GM18907 (cell line): Measurements from ENCODE around the gene DNAH11.
"Not testable (repeated sequence)": the region's sequence is repeated elsewhere in the genome, so short reads cannot be mapped to it uniquely, and the experiment has no call there.

Source experiments
- ATAC-seq: cut with Tn5 transposase; IDR thresholded peaks from one replicate; pipeline ENCODE4 v1.9.1; 2021; ENCODE audit warnings: mild to moderate bottlenecking, moderate library complexity; ENCODE audit not compliant: unreplicated experiment

DNAH11 gene

DNA sequence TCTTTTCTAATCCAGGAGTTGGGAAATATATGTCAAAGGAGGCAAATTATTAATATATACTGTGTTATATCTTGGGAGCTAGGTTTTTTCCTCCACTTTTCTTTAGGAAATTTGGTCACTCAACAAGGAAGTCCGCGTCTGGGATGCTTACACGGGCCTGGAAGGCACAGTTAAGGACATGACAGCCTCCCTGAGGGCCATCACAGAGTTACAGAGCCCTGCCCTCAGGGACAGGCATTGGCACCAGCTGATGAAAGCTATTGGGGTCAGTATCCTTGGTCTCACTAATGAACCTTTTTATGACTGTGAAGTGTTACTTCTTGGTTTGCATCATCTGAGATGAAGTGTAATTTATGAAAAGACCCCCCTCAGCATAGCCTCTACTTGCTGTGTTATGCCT lies 74.7 kb downstream of the DNAH11 start:
- ATAC-seq = no peak

DNA sequence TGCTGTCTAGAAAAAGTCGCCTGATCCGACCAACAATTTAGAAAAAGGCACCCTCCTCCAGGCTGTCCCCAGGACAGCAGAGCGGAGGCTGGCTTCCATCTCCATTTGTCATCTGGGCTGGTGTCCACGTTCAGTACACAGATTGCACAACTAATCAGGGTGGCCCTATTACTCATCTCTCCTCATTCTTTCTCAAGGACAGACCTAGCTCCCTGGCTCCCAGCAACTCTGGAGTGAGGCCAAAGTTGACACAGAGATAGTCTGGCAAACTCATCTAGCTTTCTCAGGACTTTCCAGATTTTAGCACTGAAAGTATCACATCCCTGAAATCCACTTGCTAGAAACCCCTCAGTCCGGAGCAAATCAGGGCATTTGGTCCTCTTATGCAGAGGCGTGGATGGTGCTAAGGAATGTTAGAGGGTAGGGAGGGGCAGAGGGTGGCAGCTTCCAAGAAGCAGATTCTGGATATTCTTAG lies 75.1 kb downstream of the DNAH11 start:
- ATAC-seq = no peak

DNA sequence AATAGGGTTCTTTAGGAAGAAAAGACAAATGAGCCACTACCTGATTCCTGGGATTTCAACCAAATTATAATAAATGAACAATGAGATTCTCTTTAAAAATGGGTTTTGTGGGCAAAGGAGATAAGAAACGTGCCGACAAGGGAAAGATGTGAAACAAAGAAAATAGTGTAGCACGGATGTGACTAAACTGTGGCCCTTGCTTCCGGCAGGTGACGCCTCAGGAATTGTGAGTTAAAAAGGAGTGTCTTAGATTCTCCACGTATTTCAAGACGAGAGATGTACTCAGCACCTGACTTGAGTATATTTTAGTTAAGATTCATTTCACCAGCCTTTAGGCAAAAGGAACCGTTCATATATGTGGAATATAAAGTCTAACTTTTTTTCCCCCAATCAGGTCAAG lies 75.9 kb downstream of the DNAH11 start:
- ATAC-seq = no peak

DNA sequence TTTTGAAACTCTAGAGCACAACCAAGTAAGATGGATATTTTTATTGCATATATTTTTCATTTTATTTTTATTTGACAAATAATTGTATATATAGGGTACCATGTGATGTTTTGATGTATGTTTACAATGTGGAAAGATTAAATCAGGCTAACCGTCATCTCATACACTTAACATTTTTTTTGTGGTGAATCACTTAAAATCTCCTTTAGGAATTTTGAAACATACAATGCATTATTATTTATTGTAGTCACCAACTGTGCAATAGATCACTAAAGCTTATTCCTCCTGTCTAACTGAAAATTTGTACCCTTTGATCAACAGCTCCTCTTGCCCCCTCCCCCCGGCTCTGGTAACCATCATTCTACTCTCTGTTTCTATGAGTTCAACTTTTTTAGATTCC lies 77.2 kb downstream of the DNAH11 start:
- no peak for ATAC-seq

DNA sequence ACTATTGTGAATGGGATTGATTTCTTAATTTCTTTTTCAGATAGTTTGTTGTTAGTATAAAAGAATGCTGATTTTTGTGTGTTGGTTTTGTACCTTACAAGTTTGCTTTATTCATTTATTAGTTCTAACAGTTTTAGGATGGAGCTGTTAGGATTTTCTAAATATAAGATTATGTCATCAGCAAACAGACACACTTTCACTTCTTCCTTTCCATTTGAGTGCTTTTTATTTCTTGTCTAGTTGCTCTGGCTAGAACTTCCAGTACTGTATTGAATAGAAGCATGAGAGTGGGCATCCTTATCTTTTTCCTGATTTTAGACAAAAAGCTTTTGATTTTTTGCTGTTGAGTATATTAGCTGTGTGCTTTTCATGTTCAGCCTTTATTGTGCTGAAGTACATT lies 81.5 kb downstream of the DNAH11 start:
- no peak for ATAC-seq

DNA sequence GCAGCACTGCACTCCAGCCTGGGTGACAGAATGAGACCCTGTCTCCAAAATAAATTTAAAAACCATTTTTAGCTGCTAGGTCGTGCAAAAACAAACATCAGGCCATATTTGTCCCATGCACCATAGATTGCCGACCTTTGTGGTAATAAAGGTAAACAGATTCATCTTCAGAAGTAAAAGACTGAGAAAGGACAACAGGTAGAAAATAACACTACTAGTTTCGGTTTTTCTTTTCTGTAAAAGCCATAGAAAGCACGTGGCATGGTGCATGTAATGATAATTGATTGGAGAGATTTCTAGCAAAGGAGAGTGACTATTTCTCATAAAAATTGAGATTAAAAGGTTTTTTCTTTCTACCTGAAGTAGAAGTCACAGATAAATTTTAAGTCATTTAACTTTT lies 93.9 kb downstream of the DNAH11 start:
- ATAC-seq = no peak

DNA sequence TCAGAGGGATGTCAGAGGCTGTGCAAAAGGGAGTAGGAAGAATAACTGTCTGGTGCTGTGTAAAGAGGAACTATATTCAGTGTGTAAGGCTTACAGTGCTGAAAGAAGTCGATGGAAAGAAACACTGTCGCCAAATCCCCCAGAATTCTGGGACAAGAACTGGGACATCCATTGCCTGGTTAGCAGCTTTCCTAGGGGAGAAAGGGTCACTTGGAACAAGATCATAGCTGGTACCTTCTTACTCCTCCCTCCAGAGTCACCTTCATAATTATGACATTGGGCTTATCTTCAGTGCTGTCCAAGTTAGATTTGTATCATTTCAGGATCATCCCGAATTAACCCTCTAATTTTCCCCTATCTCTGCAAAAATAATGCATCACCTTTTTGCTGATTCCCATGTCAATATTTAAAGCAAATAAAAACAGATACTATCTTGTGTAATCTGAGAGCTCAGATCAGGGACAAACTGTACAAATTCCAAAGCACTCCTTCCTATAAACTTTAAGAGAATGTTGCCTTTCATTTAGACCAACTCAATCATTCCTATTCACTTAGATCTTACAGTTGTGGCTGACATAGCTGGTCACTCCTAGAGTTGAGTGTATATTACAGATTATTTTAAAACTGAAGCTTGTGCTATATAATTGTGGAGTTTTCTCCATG lies 96.5 kb downstream of the DNAH11 start:
- no peak for ATAC-seq

DNA sequence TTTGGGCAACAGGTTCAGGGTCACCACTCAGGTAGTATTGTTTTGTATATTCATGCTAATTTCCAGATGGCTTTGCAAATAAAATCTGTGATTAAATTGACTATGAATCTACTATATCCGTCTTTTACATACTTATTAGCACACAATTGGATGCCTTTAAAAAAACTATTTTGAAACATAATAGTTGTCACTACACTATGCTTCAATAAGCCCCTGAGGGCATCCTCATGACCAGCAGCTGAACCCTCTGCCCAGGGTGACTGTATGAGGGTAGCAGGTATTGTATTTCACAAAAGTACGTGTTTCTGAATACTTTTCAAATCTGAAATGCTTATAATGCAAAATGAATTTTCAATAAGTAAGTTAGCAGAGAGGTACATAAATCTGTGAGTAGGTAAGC lies 97.3 kb downstream of the DNAH11 start:
- no peak for ATAC-seq

DNA sequence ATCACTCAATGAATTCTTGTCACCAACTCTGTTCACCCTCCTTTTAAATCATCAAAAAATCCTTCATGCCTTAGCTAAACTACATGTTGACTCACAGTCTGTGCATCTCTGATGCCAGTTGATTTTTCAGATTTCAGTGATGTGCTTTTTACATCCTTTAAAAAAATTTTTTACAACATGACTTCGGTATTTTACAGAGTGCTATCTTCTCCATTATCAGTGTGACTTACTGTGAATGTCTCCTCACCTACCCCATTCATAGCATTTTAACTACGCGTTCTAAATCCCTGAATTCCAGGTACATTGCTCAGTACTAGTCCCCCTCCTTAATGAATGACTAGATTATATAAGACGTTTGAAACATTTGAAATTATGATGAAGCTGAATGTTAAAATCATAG lies 98.7 kb downstream of the DNAH11 start:
- no peak for ATAC-seq

DNA sequence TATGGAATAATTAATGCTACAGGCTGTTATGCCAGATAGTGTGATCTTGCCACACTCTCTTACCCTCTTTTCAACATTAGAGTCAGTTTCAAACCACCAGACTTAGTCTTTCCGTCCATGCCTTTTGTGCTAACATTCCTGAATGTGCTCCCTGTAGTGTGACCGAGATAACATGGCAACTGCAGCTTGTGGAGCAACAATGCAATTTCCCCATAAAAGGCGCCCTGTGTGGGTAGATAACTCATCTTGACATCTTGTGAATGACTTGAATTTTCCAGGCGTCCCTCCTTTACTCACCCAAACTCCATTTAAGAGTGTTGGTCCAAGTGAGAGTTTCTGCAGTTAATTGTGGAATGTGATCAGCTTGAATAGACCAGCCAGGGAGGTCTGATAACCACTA lies 99.6 kb downstream of the DNAH11 start:
- no peak for ATAC-seq

DNA sequence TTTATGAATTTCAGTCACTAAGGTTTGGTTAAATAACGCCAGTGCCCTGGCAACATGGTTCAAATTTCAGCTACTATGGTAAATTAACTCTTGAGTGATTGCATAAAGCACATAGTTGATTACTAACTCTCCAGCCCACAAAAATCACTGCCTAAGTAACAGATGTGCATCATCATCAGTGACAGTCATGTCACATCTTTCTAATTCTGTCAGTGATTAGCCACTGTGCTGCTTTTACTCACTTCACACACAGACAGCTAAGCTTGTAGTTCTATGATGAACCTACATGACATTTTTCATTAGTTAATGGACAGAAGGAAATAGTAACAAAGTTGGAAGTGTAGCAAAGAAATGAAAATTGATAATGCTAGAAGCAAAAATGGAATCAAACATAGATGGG lies 108.9 kb downstream of the DNAH11 start:
- ATAC-seq = no peak

DNA sequence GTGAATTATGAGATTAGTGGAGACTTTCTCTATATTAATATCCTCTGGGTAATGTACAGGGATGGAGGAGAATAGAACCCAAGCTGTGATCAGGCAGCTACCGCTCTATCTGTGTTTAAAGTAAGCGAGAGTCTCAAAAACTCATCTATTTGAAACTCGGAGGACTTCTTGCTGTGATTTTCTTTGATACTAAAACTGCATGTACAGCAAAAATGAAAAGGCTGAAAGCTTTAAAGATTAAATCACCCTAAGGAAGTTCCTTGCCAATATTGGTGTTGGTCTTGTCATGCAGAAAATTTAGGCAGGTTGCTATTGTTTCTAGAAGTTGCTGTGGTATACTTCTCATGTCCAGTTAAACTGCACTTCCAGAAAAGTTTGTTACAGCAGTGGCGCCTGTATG lies 110.8 kb downstream of the DNAH11 start:
- no peak for ATAC-seq

DNA sequence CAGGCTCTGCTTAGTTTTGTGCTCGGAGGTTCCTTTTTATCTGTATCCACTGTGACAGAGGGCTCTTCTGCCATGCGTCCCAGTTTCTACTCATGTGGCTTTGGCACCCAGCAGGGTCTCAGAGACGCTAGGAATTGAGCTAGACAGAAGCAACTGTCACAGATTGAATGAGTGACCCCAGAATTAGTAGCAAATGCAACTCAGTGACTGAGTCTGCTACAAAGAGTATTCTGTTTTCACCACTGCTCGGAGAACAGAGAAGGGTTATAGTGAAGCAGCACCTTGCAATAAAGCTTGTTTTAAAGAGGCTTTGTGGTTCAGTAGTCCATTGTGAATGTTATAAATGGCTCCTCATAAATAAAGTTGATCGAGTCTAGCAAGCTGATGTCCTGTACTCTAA lies 113.2 kb downstream of the DNAH11 start:
- ATAC-seq = no peak

DNA sequence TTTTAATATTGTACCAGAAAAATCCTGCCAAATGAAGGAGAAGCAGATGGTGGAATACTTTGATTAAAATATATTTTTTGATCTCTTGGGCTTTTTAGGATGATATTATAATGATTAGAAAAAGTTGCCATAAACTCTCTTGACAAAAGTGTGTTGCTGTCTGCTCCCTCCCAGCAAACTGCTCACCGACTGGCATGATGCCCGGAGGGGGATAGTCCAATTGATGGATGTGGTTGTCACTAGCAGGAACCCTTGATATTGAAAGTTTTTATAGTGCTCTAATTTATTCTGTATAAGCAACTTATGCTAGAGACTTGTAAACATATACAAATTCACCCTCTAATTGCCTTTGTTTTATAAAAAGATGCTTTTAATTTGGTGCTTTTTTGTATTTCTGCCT lies 114.0 kb downstream of the DNAH11 start:
- ATAC-seq = no peak

DNA sequence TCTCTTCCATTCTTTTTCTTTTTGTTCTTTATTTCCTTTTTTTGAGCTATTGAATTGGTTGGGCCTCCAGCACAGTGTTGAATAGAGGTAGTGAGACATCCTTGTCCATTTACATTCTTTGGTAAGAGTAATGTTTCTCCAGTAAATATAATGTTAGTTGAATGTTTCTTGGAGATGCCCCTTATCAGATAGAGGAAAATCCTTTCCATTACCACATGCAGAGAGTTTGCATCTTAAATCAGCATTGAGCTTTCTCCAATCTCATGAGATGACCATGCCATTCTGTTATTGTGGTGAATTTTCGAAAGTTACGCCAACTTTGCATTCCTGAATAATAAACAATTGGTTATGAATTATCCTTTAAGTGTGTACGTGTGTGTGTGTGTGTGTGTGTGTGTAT lies 127.7 kb downstream of the DNAH11 start:
- no peak for ATAC-seq

DNA sequence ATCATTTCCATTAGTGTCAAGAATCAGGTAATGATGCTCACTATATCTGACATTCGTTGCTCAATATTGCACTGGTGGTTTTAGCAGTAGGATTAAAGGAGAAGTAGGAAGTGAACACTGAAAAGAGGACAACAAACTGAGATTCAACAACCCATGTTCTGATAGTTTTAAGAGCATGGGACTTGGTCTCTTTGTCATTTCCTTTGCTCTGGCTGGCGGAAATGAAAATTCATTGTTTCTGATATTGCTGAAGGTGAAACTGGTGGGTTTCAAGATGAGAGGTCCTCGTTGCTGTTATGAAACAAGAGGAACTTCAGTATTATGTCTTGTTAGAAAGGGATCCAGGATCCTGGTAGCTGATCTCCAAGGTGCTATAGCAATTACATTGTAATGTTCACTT lies 129.0 kb downstream of the DNAH11 start:
- peak; percentile 70 for ATAC-seq

DNA sequence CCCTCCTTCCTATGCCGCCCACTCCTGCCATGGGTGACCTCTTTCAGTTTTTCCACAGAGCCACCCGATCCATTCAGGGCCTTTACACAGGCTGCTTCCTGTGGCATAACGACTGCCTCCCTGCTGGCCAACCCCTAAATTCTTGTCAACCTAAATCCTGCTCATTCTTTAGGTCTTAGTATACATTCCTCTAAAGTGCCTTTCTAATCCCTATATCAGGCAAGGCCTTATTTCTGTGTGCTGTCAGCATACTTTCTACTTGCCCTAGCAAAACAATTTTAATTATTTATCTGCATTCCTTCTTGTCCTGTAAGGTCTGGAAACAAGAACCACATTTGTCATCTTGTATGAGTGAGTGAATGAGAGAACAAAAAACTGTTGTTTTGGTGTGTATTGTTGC lies 132.4 kb downstream of the DNAH11 start:
- no peak for ATAC-seq

DNA sequence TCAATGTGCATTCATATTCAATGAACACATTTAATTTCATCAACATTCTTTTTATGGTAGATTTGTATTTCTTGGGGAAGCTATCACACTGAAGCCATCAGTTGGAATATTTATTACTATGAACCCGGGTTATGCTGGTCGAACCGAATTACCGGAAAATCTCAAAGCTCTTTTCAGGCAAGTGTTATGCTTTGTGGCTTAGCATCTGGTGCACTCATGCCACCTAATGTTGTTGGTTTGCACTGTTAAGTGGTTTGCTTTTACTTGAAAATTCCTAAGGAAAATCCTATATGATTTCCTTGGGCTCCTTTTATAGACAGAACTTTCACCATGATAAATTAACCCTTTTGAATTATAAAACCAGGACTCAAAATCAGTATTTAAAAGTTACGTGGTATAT lies 147.9 kb downstream of the DNAH11 start:
- ATAC-seq = no peak

DNA sequence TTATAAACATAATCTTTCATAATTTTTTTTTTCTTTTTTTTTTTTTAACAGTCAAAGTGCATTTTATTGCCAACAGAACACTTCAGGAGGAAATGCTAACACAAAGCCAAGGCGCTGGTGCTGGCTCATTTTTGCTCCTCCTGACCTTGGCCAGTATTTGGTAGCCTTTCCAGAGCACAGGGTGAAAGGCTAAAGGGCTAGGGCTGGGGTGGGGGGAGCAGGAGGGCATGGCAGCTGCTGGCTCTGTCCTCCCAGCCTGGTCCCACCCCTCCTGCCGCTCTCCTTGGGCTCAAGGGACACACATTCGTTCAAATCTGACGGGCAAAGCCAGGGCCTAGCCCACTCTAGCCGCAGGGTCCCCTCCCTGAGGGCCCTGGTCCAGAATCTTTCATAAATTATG lies 148.3 kb downstream of the DNAH11 start:
- ATAC-seq = not testable (repeated sequence)

DNA sequence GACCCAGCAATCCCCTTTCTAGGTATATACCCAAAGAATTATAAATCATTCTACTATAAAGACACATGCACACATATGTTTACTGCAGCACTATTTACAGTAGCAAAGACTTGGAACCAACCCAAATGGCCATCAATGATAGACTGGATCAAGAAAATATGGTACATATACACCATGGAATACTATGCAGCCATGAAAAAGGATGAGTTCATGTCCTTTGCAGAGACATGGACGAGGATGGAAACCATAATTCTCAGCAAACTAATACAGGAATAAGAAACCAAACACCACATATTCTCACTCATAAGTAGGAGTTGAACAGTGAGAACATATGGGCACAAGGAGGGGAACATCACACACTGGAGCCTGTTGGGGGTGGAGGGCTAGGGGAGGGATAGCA lies 157.7 kb downstream of the DNAH11 start:
- ATAC-seq = not testable (repeated sequence)

DNA sequence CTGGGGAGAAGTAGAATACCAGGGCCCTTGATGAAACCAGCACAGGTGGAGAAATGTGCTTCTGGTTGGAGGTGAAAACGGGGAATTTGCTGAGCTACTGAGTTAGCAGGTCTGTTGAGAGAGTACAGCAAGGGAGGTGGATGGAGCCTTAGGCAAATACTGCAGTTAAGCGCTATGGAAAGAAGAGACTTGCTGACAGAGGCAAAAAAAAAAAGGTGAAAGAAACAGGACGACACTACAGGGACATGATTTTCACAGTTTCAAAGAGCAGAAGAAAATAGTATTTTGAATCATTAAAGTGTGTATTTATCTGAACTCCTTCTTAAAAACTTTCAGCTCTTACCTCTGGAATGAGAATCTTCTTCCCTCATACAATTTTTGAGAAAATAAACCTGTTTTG lies 159.5 kb downstream of the DNAH11 start:
- no peak for ATAC-seq

DNA sequence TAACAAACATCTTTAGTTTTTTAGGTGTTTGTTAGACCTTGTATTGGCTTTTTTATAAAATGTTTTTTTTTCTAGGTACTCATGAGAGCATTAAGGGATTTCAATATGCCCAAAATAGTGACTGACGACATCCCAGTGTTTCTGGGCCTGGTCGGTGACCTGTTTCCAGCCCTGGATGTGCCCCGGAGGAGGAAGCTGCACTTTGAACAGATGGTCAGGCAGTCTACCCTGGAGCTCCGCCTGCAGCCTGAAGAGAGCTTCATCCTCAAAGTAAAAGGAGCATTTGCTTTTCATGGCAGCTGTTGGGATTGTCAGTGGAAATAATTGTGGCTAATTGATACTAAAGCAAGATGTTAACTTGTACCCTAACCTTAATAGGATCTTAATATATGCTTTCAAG lies 161.5 kb downstream of the DNAH11 start:
- no peak for ATAC-seq

DNA sequence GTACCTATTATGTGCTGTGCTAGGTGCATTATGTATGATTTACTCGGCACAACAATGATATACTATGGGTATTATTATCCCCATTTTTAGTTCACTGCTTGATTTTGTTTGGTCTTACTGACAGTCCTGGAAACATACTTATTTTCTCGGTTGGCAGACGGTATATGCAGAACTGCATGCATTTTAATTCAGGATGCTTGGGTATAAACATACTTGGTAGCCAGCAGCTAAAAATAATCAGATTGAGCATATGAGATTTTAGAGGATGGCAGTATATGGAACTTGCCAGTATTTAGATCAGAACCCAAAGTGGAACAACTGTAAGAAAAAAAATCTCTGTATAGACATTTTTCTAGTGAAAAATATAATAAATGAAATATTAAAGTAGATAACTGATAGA lies 163.3 kb downstream of the DNAH11 start:
- no peak for ATAC-seq
